ENCODE measurements around the gene FTCD. TPM values are rescaled to one million over a fixed set of nuclear protein-coding genes. Genes with fewer than 3 reads are reported as not detected.
A peak's percentile ranks its signal among the peaks of the same experiment; 100 is the strongest.

The FTCD gene
- total and polyA plus RNA-seq, 9 of the 15 experiments (the other 6 are each of a cell fraction or from before 2014, with no cell fraction given) = 0.11 to 1.6 (median 0.67) TPM; not detected in 5

DNA sequence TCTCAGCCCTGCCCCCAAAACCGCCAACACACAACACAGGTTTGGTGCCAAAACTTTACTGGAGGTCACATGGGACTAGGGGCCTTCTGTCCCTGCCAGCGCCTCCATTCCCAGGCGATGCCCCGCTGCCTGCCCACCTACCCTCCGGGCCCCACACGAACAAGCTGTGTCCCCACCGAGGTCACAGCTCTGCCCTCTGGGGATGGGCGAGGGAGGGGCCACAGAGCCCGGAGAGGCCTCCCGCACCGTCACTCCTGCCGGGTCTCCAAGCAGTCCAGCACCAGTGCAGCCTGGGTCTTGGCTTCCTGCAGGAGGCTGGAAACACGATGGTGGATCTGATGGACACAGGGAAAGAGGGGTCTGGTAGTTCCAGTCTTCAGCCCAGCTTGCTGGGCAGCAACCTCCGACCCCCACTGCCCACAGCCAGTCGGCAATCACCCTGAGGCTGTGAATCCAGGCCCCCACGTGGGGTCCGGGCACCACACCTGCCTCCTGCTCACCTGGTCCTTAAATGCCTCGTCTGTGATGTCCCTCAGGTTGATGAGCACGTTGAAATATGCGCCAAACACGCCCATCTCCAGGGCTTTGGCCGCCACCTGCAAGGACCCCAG lies 18.5 kb downstream of the FTCD start:
- ChIA-PET POLR2A (no interaction called here), CTCF (ENCODE audit: low intra/inter-chr PET ratio) (no interaction called here)
- no peak overlapping the region for H3K4me2 ChIP-seq (ENCODE audit: insufficient read depth, low read length)
- peaks cover 0 to 34% of the 10 kb centered on the region in 2 experiments; a peak in 2 of 5 replicates for H3K4me1 ChIP-seq (replicated peaks in 1 of 2; ENCODE audit: control insufficient read depth in 2 of 2, insufficient read depth in 2 of 2, low read length in 2 of 2)
- H3K27me3 ChIP-seq (ENCODE audit: control insufficient read depth in 2 of 2, insufficient read depth in 2 of 2, low read length in 2 of 2) = peaks cover 32 to 52% of the 10 kb centered on the region in 2 experiments; a peak in 4 of 5 replicates
- H3K27ac ChIP-seq (ENCODE audit: extremely low read depth, low read depth, low read length) = no peak overlapping the region
- BruUV-seq (replicated peaks) = no TSS peak
- H3K4me3 ChIP-seq = no peak overlapping the region
- ATAC-seq (no peak), FAIRE-seq (no peak), DNase-seq (ENCODE audit: extremely low read depth in 1 of 4, low spot score in 3 of 4) (no peak)
- peak overlapping the region in 1 of 2 experiments; percentile 64; a peak in 1 of 4 replicates for H3K9ac ChIP-seq (ENCODE audit: insufficient read depth in 1 of 2, low read depth in 2 of 2, low read length in 2 of 2)
- TF ChIP-seq POLR2G (IDR thresholded peaks at IDR 0.05; ENCODE audit: low read depth, low read length) (0 out of 2 replicates have a peak, but pooled peaks have one; percentile 13), PKNOX1 (IDR thresholded peaks at IDR 0.05) (no peak), ZNF133 (CRISPR knock-in tag; IDR thresholded peaks at IDR 0.05) (0 out of 2 replicates have a peak, but pooled peaks have one; percentile 40), ZC3H11A (IDR thresholded peaks at IDR 0.05; ENCODE audit: low read depth, low read length) (no peak)
- 7% methylated on average over 21 of the region's 22 CpGs for WGBS (ENCODE audit: insufficient coverage, low coverage, missing lambda C conversion rate)
- H3K9me1 ChIP-seq (ENCODE audit: control insufficient read depth, insufficient read depth, low read length) = no peaks in the 10 kb centered on the region
- H3K36me3 ChIP-seq (ENCODE audit: control insufficient read depth, insufficient read depth, low read length) = no peaks in the 10 kb centered on the region
- peaks cover 13% of the 10 kb centered on the region for H4K20me1 ChIP-seq (replicated peaks; ENCODE audit: control insufficient read depth, insufficient read depth, low read length)
- in situ Hi-C loops (cut with MboI) (no loop called here), intact Hi-C loops (cut with micrococcal nuclease) (no loop called here)
- H3K9me3 ChIP-seq (replicated peaks; ENCODE audit: control insufficient read depth, insufficient read depth, low read depth, low read length) = no peaks in the 10 kb centered on the region; the same call in 1 of the 2 replicates
- no peaks in the 10 kb centered on the region for H3K79me2 ChIP-seq (ENCODE audit: control insufficient read depth, insufficient read depth, low read length)
- no peak overlapping the region for H2AFZ ChIP-seq (ENCODE audit: low read depth, low read length)
